Neural progenitor cell (in vitro differentiated cells): ENCODE measurements around the gene IFT88. TPM values are rescaled to one million over a fixed set of nuclear protein-coding genes. Genes with fewer than 3 reads are reported as not detected.

ENCODE experiments used
- DNase-seq: peaks from one replicate; pipeline ENCODE4 v3.0.0-alpha.2; 2016; ENCODE audit warnings: low spot score
- H2AFZ ChIP-seq: fragments of 200-600 bp; sonication (generic); replicated peaks from 2 replicates; pipeline ENCODE4 v1.6.1; 2016; ENCODE audit warnings: antibody characterized with exemption
- H3F3A ChIP-seq: fragments of 200-600 bp; sonication (generic); 2 replicates; pipeline ENCODE4 v1.6.1; 2016; ENCODE audit warnings: antibody characterized with exemption, low read depth
- H3K27ac ChIP-seq: fragments of 200-600 bp; sonication (generic); 2 replicates; pipeline ENCODE4 v1.5.1; 2016; ENCODE audit warnings: mild to moderate bottlenecking
- H3K27me3 ChIP-seq: fragments of 200-600 bp; sonication (generic); 2 replicates; pipeline ENCODE4 v1.6.1; 2016; ENCODE audit warnings: mild to moderate bottlenecking, moderate library complexity
- H3K36me3 ChIP-seq: fragments of 200-600 bp; sonication (generic); 2 replicates; pipeline ENCODE4 v1.5.1; 2016
- H3K4me1 ChIP-seq: fragments of 200-600 bp; sonication (generic); 2 replicates; pipeline ENCODE4 v1.6.1; 2016; ENCODE audit warnings: mixed run types
- H3K4me2 ChIP-seq: fragments of 200-600 bp; sonication (generic); 2 replicates; pipeline ENCODE4 v1.6.1; 2016
- H3K4me3 ChIP-seq: fragments of 200-600 bp; sonication (generic); 2 replicates; pipeline ENCODE4 v1.5.1; 2016
- H3K79me2 ChIP-seq: fragments of 200-600 bp; sonication (generic); 2 replicates; pipeline ENCODE4 v1.6.1; 2016; ENCODE audit warnings: low read depth
- H3K9ac ChIP-seq: fragments of 200-600 bp; sonication (generic); 2 replicates; pipeline ENCODE4 v1.6.1; 2016
- H3K9me3 ChIP-seq: fragments of 200-600 bp; sonication (generic); 2 replicates; pipeline ENCODE4 v1.5.1; 2016; ENCODE audit warnings: low read depth
- H4K20me1 ChIP-seq: fragments of 200-600 bp; sonication (generic); 2 replicates; pipeline ENCODE4 v1.6.1; 2016; ENCODE audit warnings: low read depth
- H3K27ac Mint-ChIP-seq: 3 replicates; pipeline ENCODE4 v1.8.0; 2021; ENCODE audit warnings: mixed read lengths
- H3K27me3 Mint-ChIP-seq: 2 replicates; pipeline ENCODE4 v1.8.0; 2022; ENCODE audit warnings: low read depth, mild to moderate bottlenecking, inconsistent platforms, moderate library complexity, mixed read lengths; ENCODE audit not compliant: insufficient read depth
- H3K36me3 Mint-ChIP-seq: 3 replicates; pipeline ENCODE4 v1.8.0; 2021; ENCODE audit warnings: mixed read lengths
- H3K4me1 Mint-ChIP-seq: 3 replicates; pipeline ENCODE4 v1.8.0; 2021; ENCODE audit warnings: mixed read lengths
- H3K4me3 Mint-ChIP-seq: 3 replicates; pipeline ENCODE4 v1.8.0; 2021; ENCODE audit warnings: mild to moderate bottlenecking, moderate library complexity, mixed read lengths
- H3K9me3 Mint-ChIP-seq: 3 replicates; pipeline ENCODE4 v1.8.0; 2020; ENCODE audit warnings: mixed read lengths
- CTCF ChIP-seq: fragments of 200-600 bp; sonication (generic); IDR thresholded peaks from 2 replicates; pipeline ENCODE4 v1.5.1; 2017; ENCODE audit warnings: antibody characterized with exemption, mild to moderate bottlenecking
- EZH2 ChIP-seq: fragments of 200-600 bp; sonication (generic); IDR thresholded peaks from 2 replicates; pipeline ENCODE4 v1.6.1; 2017; ENCODE audit warnings: antibody characterized with exemption, mild to moderate bottlenecking, moderate library complexity
- EZH2phosphoT487 ChIP-seq: fragments of 200-600 bp; sonication (generic); IDR thresholded peaks from 2 replicates; pipeline ENCODE4 v1.6.1; 2017; ENCODE audit warnings: antibody characterized with exemption
- total RNA-seq: library from RNA; depleted of rRNA; stranded (reverse); fragments of >200 nt; gene quantifications from 2 replicates; pipeline ENCODE4 v1.2.3, GENCODE V29; 2015; ENCODE audit warnings: low replicate concordance

IFT88 gene
- total RNA-seq, 1 donor from 2014 or later, result 18.4 TPM

DNA sequence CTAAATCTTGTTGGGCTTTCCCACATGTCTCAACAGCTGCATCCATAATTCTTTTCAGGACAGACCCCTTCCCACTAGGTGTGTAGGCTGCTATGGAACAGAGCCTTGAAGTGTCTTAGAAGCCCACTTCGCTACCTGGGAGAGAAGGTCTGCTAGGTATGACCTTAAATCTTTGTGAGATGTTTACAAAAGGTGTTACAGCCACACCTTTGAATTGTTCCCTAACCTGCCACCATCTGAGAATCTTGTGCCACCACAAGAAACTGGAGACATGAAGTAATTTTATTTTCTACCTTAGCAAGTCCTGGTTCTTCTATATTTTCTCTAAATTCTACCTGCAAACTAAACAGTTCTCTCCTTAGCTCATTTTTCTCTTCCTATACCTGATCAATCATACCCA lies 69.1 kb downstream of the IFT88 start:
- Mint-ChIP-seq H3K27ac (no peak overlapping the region), H3K27me3 (peaks cover 2% of the 10 kb centered on the region), H3K4me3 (no peak overlapping the region), H3K9me3 (no peaks in the 10 kb centered on the region), H3K4me1 (no peaks in the 10 kb centered on the region), H3K36me3 (peaks cover 16% of the 10 kb centered on the region)
- H3K4me1 ChIP-seq, result no peaks in the 10 kb centered on the region
- H4K20me1 ChIP-seq, result no peaks in the 10 kb centered on the region
- no peak overlapping the region for H3K4me2 ChIP-seq
- TF ChIP-seq EZH2phosphoT487 (no peak), CTCF (no peak), EZH2 (no peak)
- H2AFZ ChIP-seq, result no peak overlapping the region
- H3K27ac ChIP-seq, result no peak overlapping the region
- no peaks in the 10 kb centered on the region for H3K27me3 ChIP-seq
- no peaks in the 10 kb centered on the region for H3F3A ChIP-seq
- no peak for DNase-seq
- H3K4me3 ChIP-seq, result no peak overlapping the region
- H3K36me3 ChIP-seq, result no peaks in the 10 kb centered on the region
- H3K9me3 ChIP-seq, result no peaks in the 10 kb centered on the region
- H3K9ac ChIP-seq, result no peak overlapping the region
- no peaks in the 10 kb centered on the region for H3K79me2 ChIP-seq

DNA sequence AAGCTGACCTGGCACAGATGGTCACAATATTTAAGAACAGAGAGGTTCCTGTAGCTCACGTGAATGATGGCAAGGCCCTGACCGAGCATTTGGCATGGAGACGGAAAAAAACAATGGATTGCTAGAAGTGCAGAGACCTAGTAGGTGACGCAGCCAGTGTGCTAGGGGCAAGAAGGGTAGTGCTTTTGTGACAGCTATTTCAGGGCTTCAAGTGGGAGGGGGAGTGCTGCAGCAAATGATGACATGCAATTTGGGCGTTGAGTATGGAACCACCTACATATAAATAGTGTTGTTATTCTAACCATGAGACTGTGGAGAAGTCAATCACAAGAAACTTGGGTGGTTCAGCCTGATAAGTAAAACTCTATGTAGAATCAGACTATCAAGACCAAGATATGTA lies 70.9 kb downstream of the IFT88 start:
- Histone ChIP-seq H4K20me1 (no peaks in the 10 kb centered on the region), H3K27ac (no peak overlapping the region), H3F3A (no peaks in the 10 kb centered on the region), H3K27me3 (no peaks in the 10 kb centered on the region), H2AFZ (no peak overlapping the region), H3K9ac (no peak overlapping the region), H3K4me1 (no peaks in the 10 kb centered on the region), H3K79me2 (no peaks in the 10 kb centered on the region), H3K36me3 (no peaks in the 10 kb centered on the region), H3K4me2 (no peak overlapping the region), H3K9me3 (no peaks in the 10 kb centered on the region), H3K4me3 (no peak overlapping the region)
- Mint-ChIP-seq H3K4me3 (no peak overlapping the region), H3K27ac (no peak overlapping the region), H3K27me3 (peaks cover 2% of the 10 kb centered on the region), H3K36me3 (peaks cover 14% of the 10 kb centered on the region), H3K4me1 (no peaks in the 10 kb centered on the region), H3K9me3 (no peaks in the 10 kb centered on the region)
- TF ChIP-seq EZH2phosphoT487 (no peak), EZH2 (no peak), CTCF (no peak)
- DNase-seq, result no peak

- Histone ChIP-seq H2AFZ (no peak overlapping the region), H3K79me2 (no peaks in the 10 kb centered on the region), H3K4me3 (no peak overlapping the region), H3K27ac (no peak overlapping the region), H4K20me1 (no peaks in the 10 kb centered on the region), H3K9me3 (no peaks in the 10 kb centered on the region), H3K9ac (no peak overlapping the region), H3K27me3 (no peaks in the 10 kb centered on the region), H3K4me1 (no peaks in the 10 kb centered on the region), H3K36me3 (peaks cover 3% of the 10 kb centered on the region), H3K4me2 (no peak overlapping the region), H3F3A (no peaks in the 10 kb centered on the region)
- no peak for TF ChIP-seq CTCF
- Mint-ChIP-seq H3K4me1 (peaks cover 1% of the 10 kb centered on the region), H3K36me3 (peaks cover 13% of the 10 kb centered on the region), H3K27ac (no peak overlapping the region), H3K27me3 (no peaks in the 10 kb centered on the region), H3K4me3 (no peak overlapping the region), H3K9me3 (peaks cover 3% of the 10 kb centered on the region)
- DNase-seq, result no peak
These were observed 80.8 kb downstream of the IFT88 start for GRCh38 chr13:20647758-20648157.

DNA sequence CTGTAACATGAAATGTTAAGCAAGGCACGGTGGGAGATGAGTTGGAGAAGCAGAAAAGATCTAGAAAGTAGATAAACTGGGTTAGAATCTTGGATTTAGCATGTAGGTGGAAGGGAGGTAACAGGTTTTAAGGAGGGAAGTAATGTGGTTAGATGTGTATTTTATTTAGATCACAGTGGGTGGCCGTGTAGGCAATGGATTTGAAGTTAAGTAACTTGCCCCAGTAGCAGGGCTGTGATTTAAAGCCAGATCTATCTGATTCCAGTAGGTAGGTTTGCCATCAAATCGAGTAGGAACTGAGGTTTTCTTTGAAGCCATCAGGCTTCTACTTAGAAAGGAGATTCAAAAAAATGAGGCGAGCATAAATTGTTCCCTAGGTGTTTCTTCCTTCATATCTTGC lies 86.0 kb downstream of the IFT88 start:
- TF ChIP-seq EZH2, result no peak
- no peak for TF ChIP-seq EZH2phosphoT487
- TF ChIP-seq CTCF, result no peak
- H3K4me1 ChIP-seq, result no peaks in the 10 kb centered on the region
- H3K4me2 ChIP-seq, result no peak overlapping the region
- Mint-ChIP-seq H3K4me3 (no peak overlapping the region), H3K27ac (no peak overlapping the region), H3K9me3 (no peaks in the 10 kb centered on the region), H3K4me1 (peaks cover 2% of the 10 kb centered on the region), H3K36me3 (peaks cover 3% of the 10 kb centered on the region), H3K27me3 (no peaks in the 10 kb centered on the region)
- no peak overlapping the region for H2AFZ ChIP-seq
- H3F3A ChIP-seq, result no peaks in the 10 kb centered on the region
- no peak overlapping the region for H3K27ac ChIP-seq
- no peaks in the 10 kb centered on the region for H3K79me2 ChIP-seq
- no peaks in the 10 kb centered on the region for H3K9me3 ChIP-seq
- no peak overlapping the region for H3K9ac ChIP-seq
- no peak for DNase-seq
- no peak overlapping the region for H3K4me3 ChIP-seq
- no peaks in the 10 kb centered on the region for H3K27me3 ChIP-seq
- H4K20me1 ChIP-seq, result no peaks in the 10 kb centered on the region
- peaks cover 6% of the 10 kb centered on the region for H3K36me3 ChIP-seq
